WTC11 (cell line): ENCODE data around the gene AMBRA1. TPM values are rescaled to one million over a fixed set of nuclear protein-coding genes. Genes with fewer than 3 reads are reported as not detected.

ENCODE experiments used
- ATAC-seq: fragments of 200-7000 bp; cut with Tn5 transposase; 2 replicates; pipeline ENCODE4 v1.10.0; 2021; ENCODE audit warnings: mild to moderate bottlenecking, moderate library complexity
- CTCF ChIA-PET: fragments of 300-600 bp; sonication (Branson Sonifier 250); formaldehyde crosslinking; loops from one replicate; lab custom pipeline; 2021; ENCODE audit warnings: antibody characterized with exemption; lab: Charles Lee
- POLR2A ChIA-PET: fragments of 350-600 bp; sonication (Branson Sonifier 250); formaldehyde crosslinking; loops from one replicate; lab custom pipeline; 2021; ENCODE audit warnings: antibody characterized with exemption; lab: Charles Lee
- DNase-seq: peaks from one replicate; pipeline ENCODE4 v3.0.0; 2021; ENCODE audit warnings: low spot score
- H3K27ac Mint-ChIP-seq: 2 replicates; pipeline ENCODE4 v1.8.0; 2021; ENCODE audit warnings: mixed read lengths
- H3K27me3 Mint-ChIP-seq: 2 replicates; pipeline ENCODE4 v1.8.0; 2021; ENCODE audit warnings: low read depth, mild to moderate bottlenecking, moderate library complexity, mixed read lengths
- H3K36me3 Mint-ChIP-seq: 2 replicates; pipeline ENCODE4 v1.8.0; 2021; ENCODE audit warnings: mixed read lengths
- H3K4me1 Mint-ChIP-seq: 2 replicates; pipeline ENCODE4 v1.8.0; 2022; ENCODE audit warnings: mixed read lengths
- H3K4me3 Mint-ChIP-seq: 2 replicates; pipeline ENCODE4 v1.8.0; 2021; ENCODE audit warnings: mild to moderate bottlenecking, moderate library complexity, mixed read lengths
- H3K9me3 Mint-ChIP-seq: 2 replicates; pipeline ENCODE4 v1.8.0; 2021; ENCODE audit warnings: mixed read lengths
- CREM ChIP-seq: sonication (generic); formaldehyde crosslinking; IDR thresholded peaks from 2 replicates; pipeline ENCODE4 v1.8.1; 2022; ENCODE audit warnings: mild to moderate bottlenecking, missing genetic modification reagents, moderate library complexity
- ESRRA ChIP-seq: sonication (generic); formaldehyde crosslinking; IDR thresholded peaks from 2 replicates; pipeline ENCODE4 v1.8.1; 2022; ENCODE audit warnings: mild to moderate bottlenecking, missing genetic modification reagents, borderline replicate concordance
- FOXP1 ChIP-seq: sonication (generic); formaldehyde crosslinking; IDR thresholded peaks from 2 replicates; pipeline ENCODE4 v1.8.0; 2022; ENCODE audit warnings: missing genetic modification reagents, mild to moderate bottlenecking, moderate library complexity, borderline replicate concordance
- GRHL2 ChIP-seq: fragments of 250-450 bp; sonication (Bioruptor Pico); IDR thresholded peaks from 2 replicates; pipeline ENCODE4 v1.8.0; 2022; ENCODE audit warnings: mild to moderate bottlenecking, moderate library complexity; ENCODE audit not compliant: insufficient replicate concordance, severe bottlenecking
- HMGA2 ChIP-seq: fragments of 250-450 bp; sonication (Bioruptor Pico); IDR thresholded peaks from 2 replicates; pipeline ENCODE4 v1.4.0; 2021; ENCODE audit warnings: mild to moderate bottlenecking, moderate library complexity
- JUN ChIP-seq: sonication (generic); formaldehyde crosslinking; IDR thresholded peaks from 2 replicates; pipeline ENCODE4 v1.8.0; 2023; ENCODE audit warnings: mild to moderate bottlenecking, missing genetic modification reagents
- NR1H2 ChIP-seq: sonication (generic); formaldehyde crosslinking; IDR thresholded peaks from 2 replicates; pipeline ENCODE4 v1.9.0; 2021; ENCODE audit warnings: mild to moderate bottlenecking, moderate library complexity, missing genetic modification reagents
- RORB ChIP-seq: fragments of 250-450 bp; sonication (Bioruptor Pico); IDR thresholded peaks from 2 replicates; pipeline ENCODE4 v1.9.0; 2021; ENCODE audit warnings: mild to moderate bottlenecking
- TEAD1 ChIP-seq: sonication (generic); formaldehyde crosslinking; IDR thresholded peaks from 2 replicates; pipeline ENCODE4 v1.8.0; 2022; ENCODE audit warnings: mild to moderate bottlenecking, missing genetic modification reagents
- TP53 ChIP-seq: sonication (generic); formaldehyde crosslinking; IDR thresholded peaks from 2 replicates; pipeline ENCODE4 v1.8.1; 2023; ENCODE audit warnings: mild to moderate bottlenecking, missing genetic modification reagents
- ZNF416 ChIP-seq: fragments of 250-450 bp; sonication (Bioruptor Pico); IDR thresholded peaks from 2 replicates; pipeline ENCODE4 v1.9.0; 2021; ENCODE audit warnings: mild to moderate bottlenecking, inconsistent platforms
- ZNF423 ChIP-seq: fragments of 250-450 bp; sonication (Bioruptor Pico); IDR thresholded peaks from 2 replicates; pipeline ENCODE4 v2.1.2; 2022; ENCODE audit warnings: mild to moderate bottlenecking, moderate library complexity
- total RNA-seq: library from RNA; stranded (reverse); gene quantifications from 3 replicates; pipeline ENCODE4 v1.2.3, GENCODE V29; 2021
- TF ChIP-seq, protein P1 (sequence below): fragments of 250-450 bp; sonication (Bioruptor Pico); IDR thresholded peaks from 2 replicates; pipeline ENCODE4 v2.1.2; 2022; ENCODE audit warnings: mild to moderate bottlenecking, moderate library complexity
- TF ChIP-seq, protein P2 (sequence below): fragments of 250-450 bp; sonication (Bioruptor Pico); IDR thresholded peaks from 2 replicates; pipeline ENCODE4 v1.9.0; 2021; ENCODE audit warnings: mild to moderate bottlenecking
- TF ChIP-seq, protein P3 (sequence below): fragments of 250-450 bp; sonication (Bioruptor Pico); conservative IDR thresholded peaks from 2 replicates; pipeline ENCODE4 v1.9.0; 2021; ENCODE audit warnings: mild to moderate bottlenecking
- TF ChIP-seq, protein P4 (sequence below): sonication (generic); formaldehyde crosslinking; IDR thresholded peaks from 2 replicates; pipeline ENCODE4 v1.8.0; 2022; ENCODE audit warnings: mild to moderate bottlenecking, missing genetic modification reagents
- TF ChIP-seq, protein P5 (sequence below): sonication (generic); formaldehyde crosslinking; IDR thresholded peaks from 2 replicates; pipeline ENCODE4 v1.8.1; 2023; ENCODE audit warnings: mild to moderate bottlenecking, missing genetic modification reagents, moderate library complexity

The AMBRA1 gene
- total RNA-seq, 1 experiment from 2014 or later, result 35.0 TPM

DNA sequence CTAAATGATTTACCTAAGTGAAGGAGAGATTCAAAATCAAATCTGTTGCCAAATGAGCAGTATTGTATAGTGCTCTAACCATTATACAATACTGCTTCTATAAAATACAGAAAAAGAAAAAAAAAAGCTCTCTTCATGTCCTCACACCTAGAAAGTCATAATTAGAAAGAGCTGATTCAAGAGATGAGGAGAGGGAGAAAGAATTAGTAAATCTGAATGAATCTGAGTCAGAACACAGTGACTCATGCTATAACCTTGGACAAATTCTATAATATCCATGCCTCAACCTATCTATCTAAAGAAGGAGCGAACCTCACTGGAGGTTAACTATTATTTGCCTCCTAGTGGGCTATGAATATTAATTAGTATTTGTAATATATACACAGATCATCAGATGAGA, 29.4 kb downstream of the AMBRA1 start:
- no peak for TF ChIP-seq FOXP1 (CRISPR knock-in tag)
- no peak for TF ChIP-seq RORB (CRISPR knock-in tag)
- TF ChIP-seq TEAD1 (CRISPR knock-in tag), result no peak
- TF ChIP-seq ESRRA (CRISPR knock-in tag), result no peak
- TF ChIP-seq CREM, result no peak
- TF ChIP-seq GRHL2 (CRISPR knock-in tag), result no peak
- TF ChIP-seq NR1H2 (CRISPR knock-in tag), result no peak
- no peak for TF ChIP-seq JUN
- TF ChIP-seq, protein P1, sequence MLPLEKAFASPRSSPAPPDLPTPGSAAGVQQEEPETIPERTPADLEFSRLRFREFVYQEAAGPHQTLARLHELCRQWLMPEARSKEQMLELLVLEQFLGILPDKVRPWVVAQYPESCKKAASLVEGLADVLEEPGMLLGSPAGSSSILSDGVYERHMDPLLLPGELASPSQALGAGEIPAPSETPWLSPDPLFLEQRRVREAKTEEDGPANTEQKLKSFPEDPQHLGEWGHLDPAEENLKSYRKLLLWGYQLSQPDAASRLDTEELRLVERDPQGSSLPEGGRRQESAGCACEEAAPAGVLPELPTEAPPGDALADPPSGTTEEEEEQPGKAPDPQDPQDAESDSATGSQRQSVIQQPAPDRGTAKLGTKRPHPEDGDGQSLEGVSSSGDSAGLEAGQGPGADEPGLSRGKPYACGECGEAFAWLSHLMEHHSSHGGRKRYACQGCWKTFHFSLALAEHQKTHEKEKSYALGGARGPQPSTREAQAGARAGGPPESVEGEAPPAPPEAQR (CRISPR knock-in tag), result no peak
- no peak for TF ChIP-seq ZNF416 (CRISPR knock-in tag)
- TF ChIP-seq, protein P2, sequence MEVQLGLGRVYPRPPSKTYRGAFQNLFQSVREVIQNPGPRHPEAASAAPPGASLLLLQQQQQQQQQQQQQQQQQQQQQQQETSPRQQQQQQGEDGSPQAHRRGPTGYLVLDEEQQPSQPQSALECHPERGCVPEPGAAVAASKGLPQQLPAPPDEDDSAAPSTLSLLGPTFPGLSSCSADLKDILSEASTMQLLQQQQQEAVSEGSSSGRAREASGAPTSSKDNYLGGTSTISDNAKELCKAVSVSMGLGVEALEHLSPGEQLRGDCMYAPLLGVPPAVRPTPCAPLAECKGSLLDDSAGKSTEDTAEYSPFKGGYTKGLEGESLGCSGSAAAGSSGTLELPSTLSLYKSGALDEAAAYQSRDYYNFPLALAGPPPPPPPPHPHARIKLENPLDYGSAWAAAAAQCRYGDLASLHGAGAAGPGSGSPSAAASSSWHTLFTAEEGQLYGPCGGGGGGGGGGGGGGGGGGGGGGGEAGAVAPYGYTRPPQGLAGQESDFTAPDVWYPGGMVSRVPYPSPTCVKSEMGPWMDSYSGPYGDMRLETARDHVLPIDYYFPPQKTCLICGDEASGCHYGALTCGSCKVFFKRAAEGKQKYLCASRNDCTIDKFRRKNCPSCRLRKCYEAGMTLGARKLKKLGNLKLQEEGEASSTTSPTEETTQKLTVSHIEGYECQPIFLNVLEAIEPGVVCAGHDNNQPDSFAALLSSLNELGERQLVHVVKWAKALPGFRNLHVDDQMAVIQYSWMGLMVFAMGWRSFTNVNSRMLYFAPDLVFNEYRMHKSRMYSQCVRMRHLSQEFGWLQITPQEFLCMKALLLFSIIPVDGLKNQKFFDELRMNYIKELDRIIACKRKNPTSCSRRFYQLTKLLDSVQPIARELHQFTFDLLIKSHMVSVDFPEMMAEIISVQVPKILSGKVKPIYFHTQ (CRISPR knock-in tag), result no peak
- TF ChIP-seq, protein P3, sequence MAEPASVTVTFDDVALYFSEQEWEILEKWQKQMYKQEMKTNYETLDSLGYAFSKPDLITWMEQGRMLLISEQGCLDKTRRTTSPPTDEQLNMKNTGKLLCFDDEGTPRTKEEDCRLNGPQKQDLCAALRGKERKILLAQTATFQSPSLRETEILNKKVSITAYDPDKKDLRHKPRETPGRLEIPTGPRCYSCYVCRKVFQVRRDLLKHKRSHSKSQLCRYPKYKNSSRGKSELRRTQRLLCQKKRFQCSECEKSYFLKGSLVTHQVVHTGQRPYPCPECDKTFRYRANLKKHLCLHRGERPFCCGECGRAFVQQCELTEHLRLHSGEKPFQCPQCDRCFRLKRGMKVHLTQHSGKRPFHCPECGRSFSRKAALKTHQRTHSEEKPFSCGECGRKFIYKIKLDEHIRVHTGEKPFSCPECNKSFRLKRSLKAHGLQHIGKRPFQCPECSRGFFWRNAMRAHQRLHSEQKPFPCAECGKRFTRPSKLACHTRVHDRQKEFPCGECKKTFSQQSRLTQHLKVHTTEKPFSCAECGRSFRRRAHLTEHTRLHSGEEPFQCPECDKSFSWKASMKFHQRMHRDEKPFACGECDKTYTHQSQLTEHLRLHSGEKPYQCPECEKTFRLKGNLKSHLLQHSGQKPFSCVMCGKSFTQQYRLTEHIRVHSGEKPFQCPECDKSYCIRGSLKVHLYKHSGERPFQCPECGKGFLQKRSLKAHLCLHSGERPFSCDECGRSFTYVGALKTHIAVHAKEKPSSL, result no peak
- no peak for TF ChIP-seq TP53 (CRISPR knock-in tag)
- no peak for TF ChIP-seq ZNF423
- no peak for TF ChIP-seq HMGA2 (CRISPR knock-in tag)
- POLR2A ChIA-PET, result no interaction called here
- Mint-ChIP-seq H3K4me3 (no peak overlapping the region), H3K27me3 (no peaks in the 10 kb centered on the region), H3K9me3 (no peaks in the 10 kb centered on the region), H3K36me3 (no peaks in the 10 kb centered on the region), H3K27ac (no peak overlapping the region), H3K4me1 (peaks cover 3% of the 10 kb centered on the region)
- no peak for DNase-seq
- CTCF ChIA-PET, result interaction anchor here (0.7 kb wide), 1 partner anchor 172 kb away, joined by 3 read pairs; no protein-coding TSS in a partner anchor
- no peak for ATAC-seq

DNA sequence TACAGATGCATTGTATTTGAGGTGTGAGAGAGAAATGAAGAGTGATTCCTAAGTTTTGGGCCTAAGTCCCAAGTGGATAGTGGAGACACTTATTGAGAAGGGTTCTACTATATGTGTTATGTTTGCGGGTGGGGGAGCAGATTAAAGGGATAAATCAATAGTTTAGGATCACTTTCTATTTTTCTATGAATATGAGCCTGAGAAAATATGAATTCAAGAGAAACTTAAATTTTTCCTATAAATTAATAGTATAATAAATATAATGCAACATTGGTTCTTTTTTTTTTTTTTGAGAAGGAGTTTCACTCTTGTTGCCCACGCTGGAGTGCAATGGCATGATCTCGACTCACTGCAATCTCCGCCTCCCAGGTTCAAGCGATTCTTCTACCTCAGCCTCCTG, 31.3 kb downstream of the AMBRA1 start:
- TF ChIP-seq, protein P4, sequence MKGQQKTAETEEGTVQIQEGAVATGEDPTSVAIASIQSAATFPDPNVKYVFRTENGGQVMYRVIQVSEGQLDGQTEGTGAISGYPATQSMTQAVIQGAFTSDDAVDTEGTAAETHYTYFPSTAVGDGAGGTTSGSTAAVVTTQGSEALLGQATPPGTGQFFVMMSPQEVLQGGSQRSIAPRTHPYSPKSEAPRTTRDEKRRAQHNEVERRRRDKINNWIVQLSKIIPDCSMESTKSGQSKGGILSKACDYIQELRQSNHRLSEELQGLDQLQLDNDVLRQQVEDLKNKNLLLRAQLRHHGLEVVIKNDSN, result no peak
- TF ChIP-seq, protein P5, sequence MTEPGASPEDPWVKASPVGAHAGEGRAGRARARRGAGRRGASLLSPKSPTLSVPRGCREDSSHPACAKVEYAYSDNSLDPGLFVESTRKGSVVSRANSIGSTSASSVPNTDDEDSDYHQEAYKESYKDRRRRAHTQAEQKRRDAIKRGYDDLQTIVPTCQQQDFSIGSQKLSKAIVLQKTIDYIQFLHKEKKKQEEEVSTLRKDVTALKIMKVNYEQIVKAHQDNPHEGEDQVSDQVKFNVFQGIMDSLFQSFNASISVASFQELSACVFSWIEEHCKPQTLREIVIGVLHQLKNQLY (CRISPR knock-in tag), result no peak
- TF ChIP-seq, all 79 proteins: peak for 0
- Mint-ChIP-seq H3K4me3 (no peak overlapping the region), H3K9me3 (no peaks in the 10 kb centered on the region), H3K36me3 (no peaks in the 10 kb centered on the region), H3K27ac (peak overlapping the region; percentile 47), H3K4me1 (peaks cover 3% of the 10 kb centered on the region), H3K27me3 (no peaks in the 10 kb centered on the region)
- no peak for ATAC-seq
- ChIA-PET POLR2A (no interaction called here), CTCF (no interaction called here)
- DNase-seq, result no peak
